GM18858 (cell line): Measurements from ENCODE around the gene SUSD3.
"Not testable (repeated sequence)": the region's sequence is repeated elsewhere in the genome, so short reads cannot be mapped to it uniquely, and the experiment has no call there.

ENCODE experiments used
- ATAC-seq: cut with Tn5 transposase; IDR thresholded peaks from one replicate; pipeline ENCODE4 v1.9.1; 2021; ENCODE audit not compliant: unreplicated experiment

Gene SUSD3

GRCh38 chr9:93108291-93109041 lies 50.0 kb downstream of the SUSD3 start:
- ATAC-seq: no peak

- no peak for ATAC-seq
Observed at GRCh38 chr9:93110311-93110855, 51.9 kb downstream of the SUSD3 start.

GRCh38 chr9:93111001-93111370 lies 52.5 kb downstream of the SUSD3 start:
- ATAC-seq: no peak

GRCh38 chr9:93111371-93112115 lies 53.0 kb downstream of the SUSD3 start:
- ATAC-seq: no peak

GRCh38 chr9:93112116-93112863 lies 53.8 kb downstream of the SUSD3 start:
- no peak for ATAC-seq

GRCh38 chr9:93112864-93113389 lies 54.4 kb downstream of the SUSD3 start:
- no peak for ATAC-seq

- no peak for ATAC-seq
Observed at GRCh38 chr9:93114169-93114983, 55.9 kb downstream of the SUSD3 start.

GRCh38 chr9:93114984-93115335 lies 56.5 kb downstream of the SUSD3 start:
- ATAC-seq: no peak

GRCh38 chr9:93115486-93116071 lies 57.1 kb downstream of the SUSD3 start:
- ATAC-seq: no peak

GRCh38 chr9:93116072-93116961 lies 57.8 kb downstream of the SUSD3 start:
- ATAC-seq: no peak

GRCh38 chr9:93117521-93117920 lies 59.0 kb downstream of the SUSD3 start:
- not testable (repeated sequence) for ATAC-seq

GRCh38 chr9:93117924-93118862 lies 59.7 kb downstream of the SUSD3 start:
- no peak for ATAC-seq

GRCh38 chr9:93118863-93119702 lies 60.6 kb downstream of the SUSD3 start:
- ATAC-seq: no peak

GRCh38 chr9:93119703-93119952 lies 61.1 kb downstream of the SUSD3 start:
- ATAC-seq: no peak

GRCh38 chr9:93119953-93120845 lies 61.7 kb downstream of the SUSD3 start:
- peak; percentile 83 for ATAC-seq

GRCh38 chr9:93120846-93121315 lies 62.4 kb downstream of the SUSD3 start:
- ATAC-seq: no peak
